ENCODE data around the gene ZFYVE1.

GRCh38 chr14:72965249-72965648 is 61.7 kb downstream of the ZFYVE1 start:
- TF ChIP-seq CTCF (IDR thresholded peaks at IDR 0.05) (no peak), FOXM1 (IDR thresholded peaks at IDR 0.05; ENCODE audit: low read depth) (no peak), JUND (IDR thresholded peaks at IDR 0.05) (no peak), EP300 (IDR thresholded peaks at IDR 0.05; ENCODE audit: borderline replicate concordance in 1 of 2, low read depth in 1 of 2, low read length in 1 of 2) (no peak), IRF3 (IDR thresholded peaks at IDR 0.05; ENCODE audit: low read depth, low read length) (no peak)

Measured in SK-N-SH (cell line).